Activated T-helper 1 cell treated with anti-CD3 and anti-CD28 coated beads, Interleukin-12 subunit alpha, Interleukin-12 subunit beta, Interleukin-2, Interleukin-4 antibody, amounts not matched to agents 30 ng/mL and 10 ng/mL and 1 ng/mL, durations not matched to agents 14 hours and 24 hours and 36 hours (primary cell): ENCODE data around the gene TLL1. TPM values are rescaled to one million over a fixed set of nuclear protein-coding genes. Genes with fewer than 3 reads are reported as not detected.

Source experiments
- DNase-seq: peaks from one replicate; pipeline ENCODE4 v3.0.0; 2021; ENCODE audit warnings: low spot score
- H3K27ac Mint-ChIP-seq: one replicate; pipeline ENCODE4 v1.8.0; 2021; ENCODE audit warnings: mild to moderate bottlenecking, mixed read lengths
- H3K27me3 Mint-ChIP-seq: one replicate; pipeline ENCODE4 v1.8.0; 2022; ENCODE audit warnings: mild to moderate bottlenecking, moderate library complexity, mixed read lengths; ENCODE audit not compliant: insufficient read depth
- H3K36me3 Mint-ChIP-seq: one replicate; pipeline ENCODE4 v1.8.0; 2021; ENCODE audit warnings: low read depth, mixed read lengths
- H3K4me1 Mint-ChIP-seq: one replicate; pipeline ENCODE4 v1.8.0; 2021; ENCODE audit warnings: low read depth, mixed read lengths
- H3K4me3 Mint-ChIP-seq: one replicate; pipeline ENCODE4 v1.8.0; 2021; ENCODE audit warnings: mild to moderate bottlenecking, moderate library complexity, mixed read lengths
- H3K9me3 Mint-ChIP-seq: one replicate; pipeline ENCODE4 v1.8.0; 2021; ENCODE audit warnings: mixed read lengths
- intact Hi-C: fragments of 100-400 bp; cut with micrococcal nuclease; formaldehyde crosslinking; loops from one replicate; pipeline ENCODE4 v1.15.1; 2024
- total RNA-seq: library from RNA; stranded (reverse); gene quantifications from 2 replicates; pipeline ENCODE4 v1.2.3, GENCODE V29; 2022

The TLL1 gene
- total RNA-seq, 1 donor from 2014 or later, result not detected

DNA sequence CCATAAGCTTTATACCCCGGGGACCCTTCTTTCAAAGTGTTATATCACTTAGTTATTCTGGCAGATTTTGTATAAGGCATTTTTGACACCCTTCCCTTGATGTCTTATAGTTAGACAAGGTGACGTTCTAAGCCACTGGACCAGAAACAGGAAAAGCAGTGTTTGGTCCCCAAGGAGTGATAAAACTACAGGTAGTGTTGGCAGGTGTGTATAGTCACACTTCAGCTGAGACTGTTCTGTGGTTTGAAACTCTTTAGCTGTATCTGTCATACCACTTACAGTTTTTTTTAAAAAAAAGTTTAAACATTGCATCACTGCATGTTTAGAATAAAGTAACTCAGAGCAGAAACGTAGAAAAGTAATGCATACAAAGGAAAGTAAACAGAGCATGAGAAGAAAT is 48.5 kb downstream of the TLL1 start:
- intact Hi-C loops, result no loop called here
- Mint-ChIP-seq H3K4me3 (no peak overlapping the region), H3K4me1 (no peaks in the 10 kb centered on the region), H3K36me3 (no peaks in the 10 kb centered on the region), H3K9me3 (no peaks in the 10 kb centered on the region), H3K27ac (no peak overlapping the region), H3K27me3 (no peaks in the 10 kb centered on the region)
- DNase-seq, result no peak

DNA sequence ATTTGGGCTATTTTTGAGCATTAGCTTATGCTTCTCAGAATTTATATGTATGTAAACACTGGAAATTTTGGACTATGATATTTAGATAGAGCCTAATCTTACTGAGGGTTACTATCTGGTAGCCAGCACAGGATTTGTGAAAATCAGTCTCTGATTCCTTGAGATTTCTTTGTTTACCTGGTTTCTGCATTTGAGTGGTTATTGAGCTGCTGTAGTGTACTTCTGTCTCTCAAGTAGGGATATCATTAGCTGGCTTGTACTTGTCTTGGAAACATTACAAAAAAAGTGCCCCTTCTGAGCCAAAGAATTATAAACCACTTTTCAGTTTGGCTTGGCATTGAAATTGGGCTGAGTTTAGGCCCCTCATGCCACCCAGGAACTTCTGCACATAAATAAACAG is 49.7 kb downstream of the TLL1 start:
- no peaks in the 10 kb centered on the region for H3K27me3 Mint-ChIP-seq
- H3K4me3 Mint-ChIP-seq, result no peak overlapping the region
- intact Hi-C loops, result no loop called here
- no peaks in the 10 kb centered on the region for H3K36me3 Mint-ChIP-seq
- H3K4me1 Mint-ChIP-seq, result no peaks in the 10 kb centered on the region
- no peak for DNase-seq
- H3K27ac Mint-ChIP-seq, result no peak overlapping the region
- no peaks in the 10 kb centered on the region for H3K9me3 Mint-ChIP-seq

DNA sequence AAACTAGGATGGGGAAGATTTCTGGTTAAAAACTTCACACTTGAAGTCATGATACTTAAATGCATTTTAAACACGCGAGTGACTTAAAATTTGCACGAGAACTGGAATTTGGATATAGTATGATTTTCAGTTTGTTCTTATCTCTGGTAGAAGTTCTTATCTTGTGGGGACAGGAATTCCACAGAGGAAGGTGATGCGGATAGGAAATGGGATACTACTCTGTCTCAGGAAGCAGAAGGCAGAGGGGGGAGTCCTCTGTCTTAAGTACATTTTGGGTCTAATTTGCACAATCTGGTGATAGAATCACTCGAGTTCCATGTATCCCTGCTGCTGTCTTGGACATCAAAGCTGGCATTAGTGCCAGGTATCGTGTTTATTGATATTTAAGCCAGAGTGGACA is 53.3 kb downstream of the TLL1 start:
- Mint-ChIP-seq H3K36me3 (no peaks in the 10 kb centered on the region), H3K4me3 (no peak overlapping the region), H3K4me1 (no peaks in the 10 kb centered on the region), H3K27ac (no peak overlapping the region), H3K9me3 (no peaks in the 10 kb centered on the region), H3K27me3 (no peaks in the 10 kb centered on the region)
- intact Hi-C loops, result no loop called here
- no peak for DNase-seq

DNA sequence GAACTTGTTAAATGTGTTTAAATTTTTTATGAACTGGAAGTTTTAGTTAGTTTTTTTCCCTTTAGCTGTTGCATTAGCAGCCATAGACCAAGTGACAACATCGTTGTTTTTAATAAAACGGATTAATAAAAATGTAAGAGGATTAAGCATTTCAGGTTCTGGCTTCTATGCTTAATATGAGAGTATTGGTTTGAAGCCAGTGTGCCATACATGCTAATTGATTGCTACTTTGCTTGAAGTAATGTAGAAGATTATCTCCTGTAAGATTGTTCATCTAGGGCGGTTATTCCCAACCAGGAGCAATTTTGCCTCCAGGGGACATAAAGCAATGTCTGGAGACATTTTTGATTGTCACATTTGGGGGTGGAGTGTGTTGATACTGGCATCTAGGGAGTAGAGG is 54.3 kb downstream of the TLL1 start:
- H3K27ac Mint-ChIP-seq, result no peak overlapping the region
- H3K27me3 Mint-ChIP-seq, result no peaks in the 10 kb centered on the region

DNA sequence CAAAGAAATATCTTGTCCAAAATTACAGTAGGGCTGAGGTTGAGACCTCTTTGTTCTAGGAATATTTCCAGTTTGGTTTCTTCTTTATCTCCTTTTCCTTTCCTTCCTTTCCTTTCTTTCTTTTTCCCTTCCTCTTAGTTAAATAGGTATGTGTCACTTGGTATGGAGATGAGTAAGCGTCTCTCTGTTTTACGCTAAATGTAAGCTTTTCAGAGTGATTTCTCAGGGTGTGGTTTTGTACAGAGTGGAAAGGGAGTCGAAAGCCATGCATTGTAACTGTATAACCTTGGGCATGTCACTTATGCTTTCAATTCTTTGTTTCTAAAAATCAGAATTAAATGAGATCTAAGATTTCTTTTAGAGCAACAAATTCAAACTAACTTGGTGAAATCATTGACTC is 54.8 kb downstream of the TLL1 start:
- no peaks in the 10 kb centered on the region for H3K27me3 Mint-ChIP-seq
- no peaks in the 10 kb centered on the region for H3K4me1 Mint-ChIP-seq
- intact Hi-C loops, result no loop called here
- H3K4me3 Mint-ChIP-seq, result no peak overlapping the region
- no peak for DNase-seq
- H3K27ac Mint-ChIP-seq, result no peak overlapping the region
- no peaks in the 10 kb centered on the region for H3K9me3 Mint-ChIP-seq
- H3K36me3 Mint-ChIP-seq, result no peaks in the 10 kb centered on the region

More for the DNA sequence above, 54.3 kb downstream of the TLL1 start:
- DNase-seq, result no peak
- H3K4me1 Mint-ChIP-seq, result no peaks in the 10 kb centered on the region
- no peaks in the 10 kb centered on the region for H3K36me3 Mint-ChIP-seq
- no peaks in the 10 kb centered on the region for H3K9me3 Mint-ChIP-seq
- no peak overlapping the region for H3K4me3 Mint-ChIP-seq
- intact Hi-C loops, result no loop called here

DNA sequence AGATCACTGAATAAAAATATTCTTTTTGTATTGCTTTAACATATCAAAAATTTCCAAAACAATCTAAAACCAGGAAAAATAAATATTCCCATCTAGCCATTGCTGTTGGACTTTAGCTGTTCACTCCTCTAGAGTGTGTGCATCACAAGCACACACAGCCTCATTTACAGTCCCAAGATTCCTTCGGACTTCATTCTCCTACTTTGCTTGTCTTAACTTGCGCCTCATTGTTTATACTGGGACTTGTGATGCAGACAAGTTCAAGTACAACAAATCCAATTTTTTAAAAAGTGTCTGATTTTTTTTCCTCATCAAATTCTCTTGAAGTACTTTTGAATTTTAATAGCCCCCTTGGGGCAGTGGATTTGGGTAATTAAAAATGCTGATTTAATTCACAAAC is 55.6 kb downstream of the TLL1 start:
- DNase-seq, result no peak
- H3K27ac Mint-ChIP-seq, result no peak overlapping the region

DNA sequence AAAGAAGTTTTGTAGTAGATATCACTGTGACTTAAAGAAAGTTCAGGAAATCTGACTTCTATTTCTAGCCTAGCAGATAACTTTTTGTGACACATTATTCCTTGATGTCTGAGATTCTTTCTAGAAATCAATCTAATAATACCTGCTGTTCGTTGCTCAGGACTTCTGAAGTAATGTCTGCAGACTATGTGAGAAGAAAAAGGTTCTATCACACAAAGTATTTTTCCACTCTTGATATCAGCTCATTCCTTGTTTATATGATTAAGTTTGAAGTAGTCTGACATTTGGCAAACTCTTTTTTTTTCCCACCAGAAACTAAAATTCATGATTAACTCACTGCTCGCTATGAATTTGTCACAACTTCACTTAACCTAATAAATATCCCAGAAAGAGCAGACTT is 56.6 kb downstream of the TLL1 start:
- Mint-ChIP-seq H3K4me3 (no peak overlapping the region), H3K4me1 (no peaks in the 10 kb centered on the region), H3K27ac (no peak overlapping the region), H3K27me3 (no peaks in the 10 kb centered on the region), H3K9me3 (no peaks in the 10 kb centered on the region), H3K36me3 (no peaks in the 10 kb centered on the region)
- intact Hi-C loops, result no loop called here
- DNase-seq, result no peak

More for the DNA sequence above, 55.6 kb downstream of the TLL1 start:
- H3K4me3 Mint-ChIP-seq, result no peak overlapping the region
- no peaks in the 10 kb centered on the region for H3K4me1 Mint-ChIP-seq
- H3K36me3 Mint-ChIP-seq, result no peaks in the 10 kb centered on the region
- intact Hi-C loops, result no loop called here
- no peaks in the 10 kb centered on the region for H3K27me3 Mint-ChIP-seq
- no peaks in the 10 kb centered on the region for H3K9me3 Mint-ChIP-seq

DNA sequence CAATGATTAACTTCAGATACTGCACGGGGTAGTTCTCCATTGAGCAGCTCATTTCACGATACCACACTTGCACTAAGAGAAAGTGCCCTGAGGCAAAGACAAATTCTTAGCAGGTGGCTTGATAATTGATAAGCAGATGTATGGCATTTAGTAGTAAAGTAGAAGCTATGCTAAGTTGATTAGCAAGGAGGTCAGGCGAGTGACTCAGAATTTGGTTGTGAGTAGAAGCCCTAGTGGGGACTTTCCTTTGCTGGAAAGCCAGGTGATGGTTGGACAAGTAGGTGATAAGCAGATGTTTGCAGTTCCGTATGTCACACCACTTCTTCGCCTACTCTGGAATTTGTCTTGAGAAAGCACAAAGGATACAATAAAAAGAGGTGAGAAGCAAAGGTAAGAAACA is 58.7 kb downstream of the TLL1 start:
- H3K27ac Mint-ChIP-seq, result no peak overlapping the region
- no peaks in the 10 kb centered on the region for H3K36me3 Mint-ChIP-seq
- no peaks in the 10 kb centered on the region for H3K27me3 Mint-ChIP-seq
- H3K4me3 Mint-ChIP-seq, result no peak overlapping the region
- no peaks in the 10 kb centered on the region for H3K4me1 Mint-ChIP-seq
- intact Hi-C loops, result no loop called here
- DNase-seq, result no peak
- no peaks in the 10 kb centered on the region for H3K9me3 Mint-ChIP-seq

DNA sequence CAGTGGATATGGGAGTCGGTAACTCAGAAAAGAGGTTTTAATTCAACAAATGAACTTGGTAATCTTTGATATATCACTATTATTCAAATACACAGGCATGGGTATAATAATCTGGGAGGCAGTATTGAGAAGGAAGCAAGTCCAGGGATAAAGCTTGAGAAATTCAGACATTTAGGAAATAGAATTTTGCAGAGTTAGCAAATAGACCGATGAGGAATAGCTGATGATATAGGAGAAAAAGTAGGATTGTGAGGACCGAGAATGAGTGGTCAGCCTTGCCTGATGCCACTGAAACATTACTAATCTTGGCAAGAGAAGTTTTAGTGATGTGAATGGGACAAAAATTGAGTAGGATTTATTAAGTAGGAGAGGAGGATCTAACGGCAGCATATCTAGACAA is 71.9 kb downstream of the TLL1 start:
- Mint-ChIP-seq H3K27ac (no peak overlapping the region), H3K36me3 (no peaks in the 10 kb centered on the region), H3K4me3 (no peak overlapping the region), H3K4me1 (no peaks in the 10 kb centered on the region), H3K9me3 (no peaks in the 10 kb centered on the region), H3K27me3 (no peaks in the 10 kb centered on the region)
- no peak for DNase-seq
- intact Hi-C loops, result no loop called here

DNA sequence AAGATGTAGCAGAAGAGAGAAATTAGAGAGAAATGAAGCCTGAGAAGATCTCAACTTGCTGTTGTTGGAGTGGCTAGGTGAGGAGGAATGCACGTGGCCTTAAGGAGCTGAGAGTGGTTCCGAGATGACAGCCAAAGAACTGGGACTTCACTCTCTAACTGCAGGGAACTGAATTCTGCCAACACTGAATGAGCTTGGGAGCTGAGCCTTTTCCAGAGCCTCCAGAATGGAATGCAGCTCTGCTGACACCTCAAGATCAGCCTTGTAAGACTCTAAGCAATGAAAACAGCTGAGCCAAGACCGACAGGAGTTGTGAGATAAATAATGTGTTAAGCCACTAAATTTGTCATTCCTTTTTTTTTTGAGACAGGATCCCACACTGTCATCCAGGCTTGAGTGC is 73.0 kb downstream of the TLL1 start:
- no peak for DNase-seq
- intact Hi-C loops, result no loop called here
- Mint-ChIP-seq H3K4me3 (no peak overlapping the region), H3K36me3 (no peaks in the 10 kb centered on the region), H3K27me3 (no peaks in the 10 kb centered on the region), H3K27ac (no peak overlapping the region), H3K9me3 (no peaks in the 10 kb centered on the region), H3K4me1 (no peaks in the 10 kb centered on the region)

DNA sequence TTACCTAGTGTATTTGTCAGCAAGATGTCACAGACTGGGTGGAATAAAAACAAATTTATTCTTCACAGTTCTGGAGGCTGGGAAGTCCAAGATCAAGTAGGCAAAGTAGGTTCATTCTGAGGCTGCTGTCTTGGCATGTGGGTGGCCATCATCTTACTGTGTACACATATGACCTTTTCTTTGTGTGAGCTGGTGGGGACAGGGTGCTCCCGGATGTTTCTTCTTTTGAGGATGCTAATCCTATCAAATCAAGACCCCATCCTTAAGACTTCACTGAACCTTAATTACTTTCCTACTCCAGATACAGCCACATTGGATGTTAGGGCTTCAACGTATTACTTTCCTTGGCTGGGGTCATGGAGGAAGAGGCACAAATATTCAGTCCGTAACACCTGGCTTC is 74.0 kb downstream of the TLL1 start:
- intact Hi-C loops, result no loop called here
- Mint-ChIP-seq H3K36me3 (no peaks in the 10 kb centered on the region), H3K27me3 (no peaks in the 10 kb centered on the region), H3K4me1 (no peaks in the 10 kb centered on the region), H3K27ac (no peak overlapping the region), H3K4me3 (no peak overlapping the region), H3K9me3 (no peaks in the 10 kb centered on the region)
- no peak for DNase-seq

DNA sequence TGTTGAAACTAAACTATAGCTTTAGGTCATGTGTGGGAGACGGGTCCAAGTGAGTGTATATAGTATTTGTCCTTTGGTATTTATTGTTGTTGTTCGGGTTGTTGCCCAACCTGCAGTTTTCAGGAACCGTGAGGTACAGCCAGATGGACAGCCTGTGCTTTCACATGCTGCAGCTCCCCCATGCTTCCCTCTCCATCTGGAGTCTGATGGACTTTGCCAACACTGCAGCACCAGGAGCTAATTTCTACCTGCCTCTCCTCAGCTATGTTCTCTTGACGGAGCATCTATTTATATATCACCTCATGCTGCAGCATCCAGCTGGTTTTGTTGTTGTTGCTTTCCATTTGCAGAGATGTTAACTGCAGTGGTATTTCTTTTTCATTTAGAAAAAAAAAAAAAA is 80.1 kb downstream of the TLL1 start:
- Mint-ChIP-seq H3K4me1 (no peaks in the 10 kb centered on the region), H3K36me3 (no peaks in the 10 kb centered on the region)

DNA sequence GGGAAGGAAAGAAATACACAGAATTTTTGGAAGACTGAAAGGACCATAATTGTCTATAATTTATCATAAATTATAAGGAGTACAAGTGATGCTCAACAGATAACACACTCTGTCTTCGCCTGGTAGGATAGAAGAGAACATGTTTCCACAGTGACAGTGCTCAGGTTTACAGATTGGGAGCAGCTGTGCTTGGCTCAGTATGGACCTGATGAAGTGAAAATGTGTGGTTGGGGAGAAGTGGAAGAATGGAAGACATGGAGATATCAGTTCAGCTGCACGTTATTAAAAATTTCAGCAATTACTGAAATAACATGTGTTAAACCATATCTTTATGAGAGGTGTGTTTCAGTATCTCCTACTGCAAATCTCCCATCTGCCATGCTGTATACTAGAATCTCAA is 90.6 kb downstream of the TLL1 start:
- H3K9me3 Mint-ChIP-seq, result peaks cover 4% of the 10 kb centered on the region
- no peak overlapping the region for H3K4me3 Mint-ChIP-seq
- no peaks in the 10 kb centered on the region for H3K27me3 Mint-ChIP-seq
- intact Hi-C loops, result no loop called here
- H3K4me1 Mint-ChIP-seq, result no peaks in the 10 kb centered on the region
- H3K36me3 Mint-ChIP-seq, result no peaks in the 10 kb centered on the region
- no peak for DNase-seq
- H3K27ac Mint-ChIP-seq, result no peak overlapping the region

More for the DNA sequence above, 80.1 kb downstream of the TLL1 start:
- no peak overlapping the region for H3K27ac Mint-ChIP-seq
- H3K27me3 Mint-ChIP-seq, result no peaks in the 10 kb centered on the region
- DNase-seq, result no peak
- no peak overlapping the region for H3K4me3 Mint-ChIP-seq
- H3K9me3 Mint-ChIP-seq, result no peaks in the 10 kb centered on the region
- intact Hi-C loops, result no loop called here

DNA sequence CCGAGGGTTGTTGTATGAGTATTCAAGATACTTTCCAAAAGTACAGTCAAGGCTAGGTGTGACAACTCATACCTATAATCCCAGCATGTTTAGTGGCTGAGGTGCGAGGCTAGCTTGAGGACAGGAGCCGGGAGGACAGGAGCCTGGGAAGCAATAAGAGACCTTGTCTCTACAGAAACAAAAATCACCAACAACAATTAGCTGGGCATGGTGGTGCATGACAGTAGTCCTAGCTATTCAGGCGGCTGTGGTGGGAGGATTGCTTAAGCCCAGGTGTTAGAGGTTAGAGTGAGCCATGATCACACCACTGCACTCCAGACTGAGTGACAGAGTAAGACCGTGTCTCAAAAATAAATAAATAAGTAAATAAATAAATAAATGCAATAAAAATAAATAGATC is 91.6 kb downstream of the TLL1 start:
- DNase-seq, result no peak
- Mint-ChIP-seq H3K27me3 (no peaks in the 10 kb centered on the region), H3K4me3 (no peak overlapping the region), H3K27ac (no peak overlapping the region), H3K9me3 (peaks cover 4% of the 10 kb centered on the region), H3K4me1 (no peaks in the 10 kb centered on the region), H3K36me3 (no peaks in the 10 kb centered on the region)
- intact Hi-C loops, result no loop called here
